Fibroblast of skin of right biceps (primary cell): ENCODE measurements around the gene PID1.

Experiments
- DNase-seq: peaks from one replicate; pipeline ENCODE4 v3.0.0-alpha.2; 2013

Gene PID1, protein sequence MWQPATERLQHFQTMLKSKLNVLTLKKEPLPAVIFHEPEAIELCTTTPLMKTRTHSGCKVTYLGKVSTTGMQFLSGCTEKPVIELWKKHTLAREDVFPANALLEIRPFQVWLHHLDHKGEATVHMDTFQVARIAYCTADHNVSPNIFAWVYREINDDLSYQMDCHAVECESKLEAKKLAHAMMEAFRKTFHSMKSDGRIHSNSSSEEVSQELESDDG

DNA sequence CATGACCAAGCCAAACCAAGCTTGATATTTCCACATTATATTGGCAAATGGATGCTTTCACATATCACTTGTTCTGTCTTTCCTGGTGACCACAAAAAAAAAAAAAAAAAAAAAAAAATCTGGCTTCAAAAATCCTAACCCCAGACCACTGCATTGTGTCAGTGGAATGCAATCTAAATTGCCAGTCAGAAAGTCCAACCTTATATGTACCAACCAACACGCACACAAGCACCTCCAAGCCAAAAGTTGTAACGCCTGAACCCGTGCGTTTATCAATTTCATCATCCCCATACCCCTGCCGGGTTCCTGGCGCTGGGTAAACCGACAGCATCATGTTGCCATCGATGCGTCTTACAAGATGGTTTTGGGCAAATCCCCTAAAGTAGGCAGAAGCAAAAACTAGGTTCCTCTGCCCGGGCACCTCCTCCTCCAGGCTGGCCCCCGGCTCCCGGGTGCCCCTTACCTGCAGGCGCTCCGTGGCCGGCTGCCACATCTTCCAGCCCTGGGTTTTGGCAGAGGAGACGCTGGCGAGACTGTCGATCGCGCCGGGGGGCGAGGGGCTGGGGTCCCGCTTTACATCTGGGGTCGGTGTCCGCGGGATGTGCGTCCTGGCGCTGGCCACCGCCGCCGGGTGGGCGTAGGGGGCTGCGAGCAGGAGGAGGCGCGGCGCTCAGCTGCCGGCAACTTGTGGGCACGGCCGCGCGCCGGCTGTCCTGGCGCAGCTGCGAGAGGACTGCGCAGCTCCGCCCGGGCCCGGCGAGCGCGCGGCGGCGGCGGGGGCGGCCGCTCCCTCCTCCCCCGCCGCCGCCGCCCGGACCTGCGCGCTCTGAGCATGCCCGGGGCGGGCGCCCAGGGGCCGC is at the start of gene PID1:
Gene PID1 (minus strand): TSS at position 737 of the 860 bp plus-strand sequence. CDS start 244 bp downstream, at position 493.
- DNase-seq: peak; percentile 54

DNA sequence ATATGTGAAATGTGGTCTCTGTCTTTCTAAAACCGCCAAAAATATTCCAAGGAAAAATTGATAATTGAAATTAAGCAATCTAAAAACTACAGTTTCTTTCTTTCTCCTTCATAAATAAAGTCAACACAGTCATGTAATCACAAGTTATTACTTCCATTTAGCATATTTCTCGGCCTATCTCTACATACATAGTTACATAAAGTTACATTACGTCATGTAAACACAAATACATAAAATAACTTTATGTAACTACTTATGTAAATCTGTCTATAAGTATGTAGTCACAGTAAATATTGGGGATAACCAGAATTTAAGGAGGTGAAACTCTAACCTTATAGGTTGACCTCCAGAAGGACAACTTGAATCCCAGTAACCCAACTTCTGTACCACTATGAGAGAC is 48.5 kb upstream of the PID1 start:
- DNase-seq: no peak

DNA sequence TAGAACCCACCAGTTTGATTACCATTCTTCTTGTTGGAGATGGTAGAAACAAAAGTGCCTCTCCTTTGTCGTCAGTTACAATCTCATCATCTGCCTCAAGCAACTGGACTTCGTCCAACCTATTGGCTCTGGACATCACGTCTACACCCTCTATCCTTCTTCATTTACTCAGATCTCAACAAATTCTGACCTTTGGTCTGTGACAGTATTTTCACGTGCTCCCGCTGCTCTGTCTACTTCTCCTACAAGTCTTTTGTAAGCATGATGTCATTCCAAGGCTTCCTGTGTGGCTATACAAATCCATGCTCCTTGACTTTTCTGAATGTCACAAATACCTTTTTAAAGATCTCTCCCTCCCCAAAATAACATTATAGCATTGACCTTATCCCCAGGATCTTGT is 43.0 kb upstream of the PID1 start:
- no peak for DNase-seq

DNA sequence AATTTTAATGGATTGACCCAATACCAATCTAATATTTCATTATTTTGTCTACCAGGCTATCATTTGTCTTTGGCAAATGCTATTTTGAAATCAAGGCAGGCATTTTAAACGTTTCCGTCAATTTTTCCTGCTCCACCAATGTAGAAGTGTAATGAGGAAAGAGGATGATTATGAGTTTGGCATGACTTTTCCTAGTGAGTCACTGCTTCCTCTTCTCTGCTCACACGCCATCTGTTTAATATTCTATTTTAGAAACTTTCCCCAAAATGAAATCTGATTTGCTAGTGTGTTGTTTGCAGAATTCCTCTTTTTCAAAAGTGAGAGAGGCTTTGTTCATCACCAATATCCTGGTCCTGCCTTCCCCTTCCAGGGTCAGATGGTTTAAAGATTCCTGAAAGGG is 42.5 kb upstream of the PID1 start:
- peak; percentile 61 for DNase-seq

DNA sequence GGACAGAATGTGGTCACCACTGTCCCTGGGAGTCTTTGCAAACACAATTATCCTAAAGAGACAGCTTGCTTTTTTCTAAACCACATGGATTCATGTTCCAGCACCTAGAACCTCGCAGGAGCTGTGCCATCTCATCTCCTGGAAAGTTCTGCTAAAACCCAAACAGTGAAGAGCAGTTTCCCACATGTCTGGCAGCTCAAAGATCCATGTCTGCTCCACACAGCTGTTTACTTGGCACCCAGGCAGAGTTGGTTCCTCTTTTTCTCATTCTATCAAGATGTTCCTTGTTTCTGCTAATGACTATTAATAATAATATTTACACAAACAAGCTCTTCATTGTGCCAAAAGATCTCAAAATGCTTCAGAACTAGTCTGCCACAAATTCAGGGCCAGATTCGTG is 30.1 kb upstream of the PID1 start:
- no peak for DNase-seq

DNA sequence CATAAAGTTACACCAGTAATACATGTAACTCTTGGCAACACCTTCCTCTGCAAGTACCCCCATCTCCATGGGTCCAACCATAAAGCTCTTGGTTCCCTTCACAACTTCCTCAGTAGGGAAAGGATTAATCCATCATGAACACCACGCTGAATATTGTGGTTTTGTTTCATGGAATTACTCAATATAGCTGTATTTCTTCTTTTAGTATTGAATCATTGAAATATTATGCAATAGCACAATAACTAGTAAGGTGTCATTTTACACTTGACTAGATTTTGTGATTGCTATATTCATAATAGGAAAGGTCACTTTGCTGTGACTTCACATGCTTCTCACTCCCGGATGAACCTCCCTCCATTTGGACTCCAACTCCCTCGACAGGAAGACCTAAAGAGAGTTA is 29.7 kb upstream of the PID1 start:
- peak; percentile 8 for DNase-seq

DNA sequence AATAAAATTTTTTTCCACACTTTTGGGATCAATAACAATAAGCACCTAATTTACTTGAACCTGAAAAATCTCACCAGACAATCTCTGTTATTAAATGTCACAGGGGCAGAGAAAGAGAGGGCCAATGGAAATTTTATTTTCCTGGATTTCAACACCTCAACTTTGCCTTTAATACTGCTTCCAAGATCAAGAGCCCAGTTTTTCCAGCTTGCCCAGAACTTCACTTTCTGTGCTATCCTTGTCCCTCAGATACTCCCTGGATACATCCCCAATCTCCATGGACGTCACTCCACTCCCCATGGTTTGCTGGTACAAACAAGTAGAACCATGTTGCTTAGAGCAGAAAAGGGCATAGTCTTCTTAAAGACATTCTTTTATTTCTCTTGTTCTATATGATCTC is 29.3 kb upstream of the PID1 start:
- DNase-seq: no peak

DNA sequence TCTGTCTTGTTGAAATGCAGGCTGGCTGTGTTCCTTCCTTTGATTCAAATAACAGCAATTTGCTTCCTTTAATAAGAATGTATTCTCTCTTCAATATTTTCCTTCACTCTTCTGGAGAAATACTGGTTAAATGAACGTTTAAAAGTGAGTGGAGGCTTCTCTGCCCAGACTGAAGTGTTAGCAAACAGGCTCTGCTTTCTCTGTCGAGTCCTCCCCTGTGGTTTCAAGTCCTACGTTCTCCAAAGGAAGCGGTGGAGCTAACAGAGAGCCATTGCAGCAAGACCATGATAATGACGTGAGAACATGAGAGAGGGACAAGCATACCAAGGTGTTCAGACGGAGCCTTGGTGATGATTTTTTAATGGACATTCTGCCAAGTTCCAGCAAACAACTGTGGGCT is 26.2 kb upstream of the PID1 start:
- DNase-seq: no peak

DNA sequence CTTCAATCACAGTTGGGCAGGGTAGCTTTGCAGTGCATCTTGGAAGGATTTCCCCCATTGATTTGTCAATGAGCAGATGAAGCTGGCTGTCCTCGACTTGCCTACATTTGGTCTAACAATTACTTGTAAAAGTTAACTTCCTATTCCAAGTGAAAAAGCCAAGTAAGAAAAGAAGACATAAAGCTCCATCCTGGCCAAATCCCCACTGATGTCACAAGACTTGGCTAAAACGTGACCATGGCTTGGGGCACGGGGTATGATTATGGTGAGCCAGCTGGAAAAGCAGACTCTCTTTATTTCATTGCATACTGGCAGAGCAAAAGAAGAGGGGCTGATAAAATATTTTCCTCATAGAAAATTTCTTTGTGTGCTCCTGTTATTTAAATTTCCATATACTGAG is 25.4 kb upstream of the PID1 start:
- no peak for DNase-seq

DNA sequence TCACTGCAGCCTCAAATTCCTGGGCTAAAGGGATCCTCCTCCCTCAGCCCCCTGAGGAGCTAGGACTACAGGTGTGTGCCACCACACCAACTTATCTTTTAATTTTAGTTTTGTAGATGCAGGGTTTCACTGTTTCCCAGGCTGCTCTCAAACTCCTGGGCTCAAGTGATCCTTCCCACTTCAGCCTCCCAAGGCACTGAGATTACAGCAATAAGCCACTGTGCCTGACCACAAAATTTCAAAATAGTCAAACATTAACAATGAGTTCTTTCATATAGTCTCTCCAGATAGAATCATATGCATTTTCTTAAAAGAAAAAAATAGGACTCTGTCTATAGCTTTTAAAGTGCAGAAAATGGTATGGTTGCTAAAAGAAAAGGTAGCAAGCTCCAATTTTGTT is 24.9 kb upstream of the PID1 start:
- no peak for DNase-seq

DNA sequence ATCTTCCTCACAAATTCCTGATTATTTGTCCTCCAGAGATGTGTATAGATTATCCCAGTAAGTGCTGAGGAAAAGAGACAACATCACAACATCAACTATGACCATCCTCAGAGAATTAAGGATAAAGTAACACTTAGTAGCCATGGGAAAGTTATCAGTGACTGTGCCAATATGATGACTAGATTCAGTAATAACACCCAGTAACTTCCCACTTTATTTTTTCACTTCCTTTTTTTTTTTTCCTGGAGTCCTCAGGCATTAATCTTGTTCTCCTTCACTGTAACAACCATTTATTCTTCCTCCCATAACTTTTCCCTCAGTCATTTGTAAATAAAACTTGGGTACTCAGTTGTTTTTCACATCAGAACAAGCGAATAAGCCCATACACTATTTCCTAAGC is 16.7 kb upstream of the PID1 start:
- no peak for DNase-seq

DNA sequence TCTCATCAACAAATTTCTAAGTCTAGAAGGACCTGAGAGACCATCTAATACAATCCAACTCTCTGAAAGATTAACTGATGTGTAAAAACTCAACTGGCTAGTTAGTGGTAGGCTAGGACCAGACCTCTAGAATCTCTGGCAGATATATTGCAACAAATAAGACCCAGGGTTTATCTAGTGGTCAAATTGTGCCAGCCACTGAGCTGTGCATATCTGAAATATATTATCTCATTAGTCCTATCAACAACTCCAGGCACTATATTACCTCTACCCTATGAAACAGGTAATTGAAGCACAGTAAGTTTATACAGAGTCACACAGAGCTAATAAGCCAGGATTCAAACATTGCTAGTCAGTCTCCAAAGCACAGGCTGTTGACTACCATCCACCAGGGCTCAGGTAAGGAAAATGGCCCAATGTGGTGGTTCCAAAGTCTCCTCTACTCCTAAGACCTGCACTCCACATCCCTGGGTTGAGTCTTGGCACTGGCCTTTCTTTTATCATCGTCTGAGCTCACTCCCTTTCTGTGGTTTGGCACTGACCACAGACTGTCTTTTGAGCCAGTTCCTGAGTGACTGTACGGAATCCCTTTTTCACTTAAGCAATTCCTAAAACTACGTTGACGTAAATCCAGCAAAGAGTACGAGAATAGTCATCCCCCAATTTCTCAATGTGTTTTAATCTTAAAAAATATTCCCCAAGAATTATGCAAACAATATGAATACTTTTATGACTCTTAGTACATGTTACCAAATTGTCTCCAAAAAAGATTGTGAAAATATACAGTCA is 11.9 kb upstream of the PID1 start:
- peak; percentile 84 for DNase-seq

DNA sequence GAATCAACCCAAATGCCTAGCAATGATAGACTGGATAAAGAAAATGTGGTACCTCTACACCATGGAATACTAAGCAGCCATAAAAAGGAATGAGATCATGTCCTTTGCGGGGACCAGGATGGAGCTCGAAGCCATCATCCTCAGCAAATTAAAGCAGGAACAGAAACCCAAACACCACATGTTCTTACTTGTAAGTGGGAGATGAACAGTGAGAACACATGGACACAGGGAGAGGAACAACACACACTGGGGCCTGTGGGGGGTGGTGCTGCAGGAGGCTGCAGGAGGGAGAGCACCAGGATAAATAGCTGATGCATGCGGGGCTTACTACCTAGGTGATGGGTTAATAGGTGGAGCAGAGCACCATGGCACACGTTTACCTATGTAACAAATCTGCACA is 8.4 kb upstream of the PID1 start:
- DNase-seq: no peak

DNA sequence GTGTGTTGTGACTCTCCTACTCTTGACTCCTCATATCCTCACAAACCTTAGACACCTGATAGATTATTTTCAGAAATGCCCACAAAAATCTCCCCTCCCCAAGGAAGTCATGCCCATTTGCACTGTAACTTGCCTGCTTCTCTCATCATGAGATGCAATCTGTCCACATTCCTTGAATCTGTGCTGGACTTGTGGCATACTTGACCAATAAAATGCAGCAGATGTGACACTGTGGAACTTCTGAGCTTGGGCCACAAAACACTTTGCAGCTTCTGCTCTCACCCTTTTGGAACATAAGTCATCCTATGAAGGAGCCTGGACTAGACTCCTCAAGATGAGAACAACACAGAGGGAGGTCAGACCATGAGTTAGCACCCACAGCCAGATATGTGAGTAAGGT is 4.4 kb upstream of the PID1 start:
- no peak for DNase-seq

DNA sequence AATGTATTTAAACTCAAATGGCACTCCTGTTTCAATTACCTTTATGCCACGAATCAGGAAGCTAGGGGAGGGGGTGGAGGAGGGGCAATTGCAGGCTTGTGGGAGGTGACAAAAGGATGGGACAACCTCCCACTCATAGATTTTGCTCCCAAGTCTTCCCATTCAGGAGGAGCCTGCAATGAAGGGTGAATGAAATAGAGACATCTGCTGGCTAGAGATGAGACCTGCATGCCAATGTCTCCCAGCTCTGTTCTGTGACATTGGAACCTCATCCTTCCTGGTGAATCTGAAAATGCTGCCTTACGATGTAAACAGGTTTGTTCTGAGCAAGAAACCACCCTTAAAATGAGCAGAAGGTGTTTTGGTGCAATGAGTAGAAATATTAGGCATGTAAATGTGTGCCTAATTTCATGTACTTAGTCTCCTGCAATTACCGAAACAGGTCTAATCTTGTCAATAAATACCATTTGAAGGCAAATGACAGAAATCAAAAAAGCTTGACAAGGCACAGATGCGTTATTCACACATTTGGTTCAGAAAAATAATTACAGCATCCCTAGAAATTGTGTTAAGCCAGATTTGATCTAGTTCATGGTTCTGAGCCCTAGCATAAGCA is 2.7 kb upstream of the PID1 start:
- peak; percentile 82 for DNase-seq

DNA sequence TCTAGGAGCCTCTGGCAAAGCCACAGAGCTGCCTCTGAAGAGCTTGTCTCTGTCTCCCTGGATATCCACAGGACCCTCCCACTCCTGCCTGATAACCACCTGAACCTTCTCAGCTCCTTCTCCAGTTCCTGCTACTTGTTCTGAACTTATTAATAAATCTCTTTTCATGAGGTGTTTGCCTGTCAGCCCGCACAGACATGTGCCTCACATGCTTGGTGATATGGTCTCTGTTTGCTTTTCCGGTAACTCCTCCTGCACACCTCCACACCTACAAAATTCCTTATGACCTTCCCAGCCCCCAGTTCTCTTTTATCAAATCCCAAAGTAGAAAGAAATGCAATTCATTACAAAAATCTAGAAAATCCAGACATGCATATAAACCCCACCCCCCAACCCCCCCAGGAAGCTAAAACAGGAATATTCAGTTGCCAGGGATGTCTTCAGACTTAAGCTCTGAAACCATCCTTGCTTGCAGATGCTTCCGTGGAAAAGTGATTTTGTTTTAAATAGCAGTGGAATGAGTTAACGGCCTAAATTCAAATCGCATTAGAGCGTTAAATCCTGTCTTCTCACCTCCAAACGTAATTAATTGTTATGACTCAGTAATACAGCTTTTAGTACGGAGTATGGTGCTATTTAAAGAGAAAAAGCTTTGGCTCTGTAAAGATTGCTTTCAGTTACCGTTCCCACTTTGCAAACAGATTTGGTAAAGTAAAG is 2.1 kb upstream of the PID1 start:
- peak; percentile 18 for DNase-seq

DNA sequence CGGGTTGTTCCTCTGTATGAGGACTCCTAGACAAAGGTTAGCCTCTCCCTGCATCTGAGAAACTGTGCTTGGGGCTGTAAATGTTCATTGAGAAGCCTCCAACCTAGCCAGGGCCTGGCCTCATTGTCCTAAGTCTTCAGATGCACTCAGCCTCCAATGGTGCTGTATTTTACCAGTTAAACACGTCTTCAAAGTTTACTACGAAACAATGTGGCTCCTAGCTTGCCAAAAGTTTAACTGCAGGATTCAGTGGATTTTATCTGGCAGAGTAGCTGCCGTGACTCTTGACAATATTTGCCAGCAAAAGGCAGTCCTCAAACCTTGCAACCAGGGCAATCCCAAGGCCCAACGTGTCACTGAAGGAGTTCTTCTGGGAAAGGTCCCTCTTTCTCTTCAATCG is 1.1 kb downstream of the PID1 start:
- no peak for DNase-seq

DNA sequence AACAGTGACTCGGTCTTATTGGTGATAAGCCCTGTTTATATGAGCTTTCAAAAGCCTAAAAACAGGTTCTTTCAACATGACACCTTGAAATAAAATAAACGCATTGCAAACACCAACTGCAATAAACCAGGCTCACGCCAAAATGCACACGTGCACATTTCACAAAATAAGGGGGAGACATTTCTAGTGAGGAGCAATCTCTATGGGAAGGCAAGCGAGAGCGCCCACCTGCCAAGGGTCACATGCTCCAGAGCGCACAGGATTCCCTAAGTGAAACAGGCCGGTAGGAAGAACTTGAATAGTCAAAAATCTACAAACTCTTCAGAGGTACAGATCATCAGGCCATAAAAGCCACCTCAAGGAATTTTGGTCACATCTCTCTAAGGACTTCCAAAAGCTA is 1.9 kb downstream of the PID1 start:
- DNase-seq: no peak

DNA sequence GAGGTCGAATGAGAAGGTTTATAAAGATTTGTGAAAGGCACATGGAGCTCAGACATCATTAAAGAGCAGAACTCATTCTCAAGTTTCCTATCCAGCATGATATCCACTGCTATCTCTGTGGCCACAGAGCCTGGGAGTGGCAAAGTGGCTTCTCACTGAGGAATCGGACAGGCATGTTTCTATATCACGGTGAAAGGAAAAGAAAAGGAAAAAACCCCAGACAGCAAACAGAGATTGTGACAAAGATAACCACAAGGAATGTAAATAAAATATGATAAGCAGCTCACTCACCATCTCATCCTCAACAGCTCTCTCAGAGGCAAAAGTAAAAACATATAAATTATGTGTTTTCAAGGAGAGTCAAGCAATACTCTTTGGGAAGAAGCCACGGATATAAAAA is 2.5 kb downstream of the PID1 start:
- DNase-seq: peak; percentile 59

DNA sequence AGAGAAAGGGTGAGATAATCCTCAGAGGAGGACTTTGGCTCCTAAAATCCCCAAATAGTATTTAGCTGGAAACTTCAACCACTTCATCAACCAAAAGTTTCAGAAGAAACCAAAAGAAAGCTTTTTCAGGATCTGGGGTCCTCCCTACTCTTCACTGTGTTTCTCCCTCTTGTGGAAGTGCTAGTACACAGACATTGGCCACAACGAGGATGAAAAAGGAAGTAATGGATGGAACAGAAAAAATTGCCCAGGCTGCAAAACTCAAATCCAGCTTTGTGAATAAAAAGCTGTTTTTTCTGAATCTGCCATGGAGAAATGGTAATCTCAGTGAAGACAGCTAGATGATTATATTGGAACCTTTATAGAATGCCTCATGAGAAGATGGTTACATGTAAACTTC is 4.0 kb downstream of the PID1 start:
- DNase-seq: no peak

DNA sequence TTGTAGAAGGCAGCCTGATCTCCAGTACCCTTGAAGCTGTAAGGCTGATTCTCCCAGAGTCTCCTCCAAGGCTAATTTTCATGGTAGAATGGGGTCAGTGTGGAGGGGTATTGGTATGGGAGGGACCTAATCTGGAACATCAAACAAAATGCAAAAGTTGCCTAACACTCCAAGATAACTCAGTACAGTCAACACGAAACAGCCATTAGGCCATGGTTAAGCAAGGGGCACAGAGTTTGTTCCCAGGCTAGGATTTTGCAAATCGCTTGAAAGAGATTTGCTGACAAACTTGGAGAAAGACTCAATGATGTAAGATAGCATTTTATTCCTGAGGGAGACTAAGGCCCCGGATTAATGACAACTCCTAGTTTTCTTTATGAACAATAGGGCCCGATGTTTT is 5.4 kb downstream of the PID1 start:
- no peak for DNase-seq

DNA sequence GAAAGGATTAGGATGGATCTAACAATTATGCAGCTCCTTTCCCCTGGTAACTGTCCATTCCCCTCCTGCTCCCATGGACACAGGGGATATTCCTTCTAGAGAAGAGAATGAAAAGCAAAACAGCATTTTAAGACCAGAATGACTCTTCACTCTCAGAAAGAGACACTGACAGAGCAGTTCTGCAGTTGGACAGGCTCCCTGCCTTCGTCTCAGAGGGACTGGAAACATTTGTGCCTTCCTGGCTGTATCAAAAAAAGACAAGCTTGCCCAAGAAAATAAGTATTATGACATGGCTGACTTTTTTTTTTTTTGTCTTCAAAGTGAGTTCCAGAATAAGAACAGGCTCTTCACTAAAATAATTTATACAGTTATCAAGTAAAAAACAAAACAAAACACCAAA is 9.5 kb downstream of the PID1 start:
- no peak for DNase-seq

DNA sequence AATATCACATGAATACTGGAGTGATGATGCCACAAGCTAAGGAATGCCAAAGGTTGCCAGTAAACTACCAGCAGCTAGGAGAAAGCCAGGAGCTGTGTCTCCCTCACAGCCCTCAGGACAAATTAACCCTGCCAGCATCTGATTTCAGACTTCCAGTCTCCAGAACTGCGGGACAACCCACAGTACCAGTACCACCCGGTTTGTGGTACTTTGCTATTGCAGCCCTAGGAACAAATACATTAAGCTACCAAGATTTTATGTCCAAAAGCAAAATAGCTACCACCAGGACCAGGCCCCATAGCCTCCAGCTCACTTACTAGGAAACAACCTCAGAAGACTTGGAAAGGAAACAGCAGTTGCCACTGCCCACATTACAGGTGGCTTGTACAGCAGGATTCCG is 10.0 kb downstream of the PID1 start:
- no peak for DNase-seq
